ENCODE data around the gene HS1BP3.

GRCh38 chr2:20667151-20667530, 16.2 kb upstream of the HS1BP3 start:
- no peak for TF ChIP-seq CTCF (IDR thresholded peaks at IDR 0.05; ENCODE audit: borderline replicate concordance, extremely low read depth, low read length, poor library complexity, severe bottlenecking)
- no peak for TF ChIP-seq EZH2 (IDR thresholded peaks at IDR 0.05; ENCODE audit: borderline replicate concordance, low read depth, low read length, severe bottlenecking)

Measured in DND-41 (cell line).